ENCODE measurements around the gene WDR33.

The WDR33 gene

DNA sequence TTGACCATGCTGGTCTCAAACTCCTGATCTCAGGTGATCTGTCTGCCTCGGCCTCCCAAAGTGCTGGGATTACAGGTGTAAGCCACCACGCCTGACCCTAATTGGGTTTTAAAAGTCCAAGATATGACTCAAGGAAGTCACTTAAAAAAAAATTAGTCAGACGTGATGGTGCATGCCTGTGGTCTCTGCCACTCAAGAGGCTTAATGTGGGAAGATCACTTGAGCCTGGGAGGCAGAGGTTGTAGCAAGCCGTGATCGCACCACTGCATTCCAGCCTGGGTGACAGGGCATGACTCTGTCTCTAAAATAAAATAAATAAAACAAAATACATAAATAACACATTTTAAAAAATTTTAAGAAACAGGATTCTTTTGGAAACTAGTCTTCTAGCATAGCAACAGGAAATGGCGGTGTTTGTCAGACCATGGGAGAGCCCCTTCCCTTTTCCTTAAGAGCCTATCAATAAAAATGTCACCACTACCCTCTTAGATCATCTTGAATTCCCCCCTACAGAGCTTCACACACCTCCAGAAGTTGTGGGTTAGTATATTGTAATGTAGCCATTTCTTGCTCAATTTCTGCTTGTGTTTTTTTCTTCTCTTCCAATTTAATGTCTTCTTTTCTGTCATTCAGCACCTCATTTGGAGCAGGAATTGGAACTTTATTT, 89.5 kb downstream of the WDR33 start:
- DNase-seq (ENCODE audit: low read depth): no peak
- TF ChIP-seq, protein P1, sequence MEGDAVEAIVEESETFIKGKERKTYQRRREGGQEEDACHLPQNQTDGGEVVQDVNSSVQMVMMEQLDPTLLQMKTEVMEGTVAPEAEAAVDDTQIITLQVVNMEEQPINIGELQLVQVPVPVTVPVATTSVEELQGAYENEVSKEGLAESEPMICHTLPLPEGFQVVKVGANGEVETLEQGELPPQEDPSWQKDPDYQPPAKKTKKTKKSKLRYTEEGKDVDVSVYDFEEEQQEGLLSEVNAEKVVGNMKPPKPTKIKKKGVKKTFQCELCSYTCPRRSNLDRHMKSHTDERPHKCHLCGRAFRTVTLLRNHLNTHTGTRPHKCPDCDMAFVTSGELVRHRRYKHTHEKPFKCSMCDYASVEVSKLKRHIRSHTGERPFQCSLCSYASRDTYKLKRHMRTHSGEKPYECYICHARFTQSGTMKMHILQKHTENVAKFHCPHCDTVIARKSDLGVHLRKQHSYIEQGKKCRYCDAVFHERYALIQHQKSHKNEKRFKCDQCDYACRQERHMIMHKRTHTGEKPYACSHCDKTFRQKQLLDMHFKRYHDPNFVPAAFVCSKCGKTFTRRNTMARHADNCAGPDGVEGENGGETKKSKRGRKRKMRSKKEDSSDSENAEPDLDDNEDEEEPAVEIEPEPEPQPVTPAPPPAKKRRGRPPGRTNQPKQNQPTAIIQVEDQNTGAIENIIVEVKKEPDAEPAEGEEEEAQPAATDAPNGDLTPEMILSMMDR (conservative IDR thresholded peaks at IDR 0.05; ENCODE audit: control insufficient read depth, insufficient read depth, low read depth, low read length): no peak

DNA sequence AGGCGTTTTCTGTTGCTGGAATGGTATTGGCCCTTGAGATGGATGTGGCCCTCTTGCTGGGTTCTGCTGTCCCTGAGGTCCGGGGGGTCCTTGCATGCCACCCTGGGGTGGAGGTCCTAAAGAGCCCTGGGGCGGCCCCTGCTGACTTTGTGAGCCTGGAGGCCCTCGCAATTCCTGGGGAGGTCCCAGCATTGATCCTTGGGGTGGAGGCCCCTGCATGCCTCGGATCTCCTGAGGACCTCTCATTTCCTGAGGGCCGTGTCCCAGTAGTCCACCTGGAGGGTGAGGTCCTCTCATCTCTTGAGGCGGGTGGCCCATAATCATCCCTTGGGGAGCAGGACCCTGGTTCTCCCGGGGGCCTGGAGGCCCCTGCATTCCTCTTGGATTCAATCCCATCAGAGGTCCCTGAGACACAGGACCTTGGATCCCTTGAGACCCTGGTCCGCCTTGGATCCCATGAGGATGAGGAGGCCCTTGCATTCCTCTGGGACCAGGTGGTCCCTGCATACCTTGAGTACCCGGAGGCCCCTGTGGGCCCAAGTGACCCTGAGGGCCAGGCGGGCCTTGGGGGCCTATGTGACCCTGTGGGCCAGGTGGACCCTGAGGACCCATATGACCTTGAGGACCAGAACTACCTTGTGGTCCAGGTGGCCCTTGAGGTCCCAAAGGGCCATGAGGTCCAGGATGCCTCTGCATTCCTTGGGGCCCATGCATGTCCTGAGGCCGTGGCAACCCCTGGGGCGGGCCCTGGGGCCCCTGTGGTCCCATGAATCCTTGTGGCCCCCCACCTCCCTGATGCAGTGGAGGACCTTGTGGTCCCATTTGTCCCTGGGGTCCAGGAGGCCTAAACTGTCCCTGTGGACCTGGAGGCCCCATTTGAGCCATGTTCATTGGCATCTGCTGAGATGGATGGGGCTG, 91.4 kb downstream of the WDR33 start:
- no peak overlapping the region for H3K4me3 ChIP-seq (ENCODE audit: control insufficient read depth, low read depth, low read length)
- DNase-seq (ENCODE audit: low read depth): no peak
- TF ChIP-seq, protein P1 (conservative IDR thresholded peaks at IDR 0.05; ENCODE audit: control insufficient read depth, insufficient read depth, low read depth, low read length): no peak

More for the DNA sequence above, 89.5 kb downstream of the WDR33 start:
- no peak overlapping the region for H3K4me3 ChIP-seq (ENCODE audit: control insufficient read depth, low read depth, low read length)

DNA sequence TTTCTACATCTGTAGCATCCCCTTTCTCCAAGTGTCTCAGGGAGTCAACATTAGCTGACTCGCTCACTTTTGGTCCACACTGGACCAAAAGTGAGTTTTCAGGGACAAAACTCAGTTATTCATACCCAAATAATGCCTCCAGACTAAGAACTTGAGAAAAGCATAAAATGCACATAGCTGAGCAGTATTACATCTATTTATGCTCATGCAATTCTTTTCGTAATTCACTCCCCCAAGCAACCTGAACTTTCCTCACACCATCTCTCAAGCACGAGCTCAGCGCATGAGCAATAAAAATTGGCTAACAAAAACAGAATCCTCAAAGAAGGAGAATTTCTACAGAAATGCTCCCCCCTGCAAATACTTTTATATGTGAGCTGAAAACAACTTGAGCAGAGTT, 92.7 kb downstream of the WDR33 start:
- TF ChIP-seq, protein P1 (conservative IDR thresholded peaks at IDR 0.05; ENCODE audit: control insufficient read depth, insufficient read depth, low read depth, low read length): no peak
- H3K4me3 ChIP-seq (ENCODE audit: control insufficient read depth, low read depth, low read length): no peak overlapping the region
- no peak for DNase-seq (ENCODE audit: low read depth)

DNA sequence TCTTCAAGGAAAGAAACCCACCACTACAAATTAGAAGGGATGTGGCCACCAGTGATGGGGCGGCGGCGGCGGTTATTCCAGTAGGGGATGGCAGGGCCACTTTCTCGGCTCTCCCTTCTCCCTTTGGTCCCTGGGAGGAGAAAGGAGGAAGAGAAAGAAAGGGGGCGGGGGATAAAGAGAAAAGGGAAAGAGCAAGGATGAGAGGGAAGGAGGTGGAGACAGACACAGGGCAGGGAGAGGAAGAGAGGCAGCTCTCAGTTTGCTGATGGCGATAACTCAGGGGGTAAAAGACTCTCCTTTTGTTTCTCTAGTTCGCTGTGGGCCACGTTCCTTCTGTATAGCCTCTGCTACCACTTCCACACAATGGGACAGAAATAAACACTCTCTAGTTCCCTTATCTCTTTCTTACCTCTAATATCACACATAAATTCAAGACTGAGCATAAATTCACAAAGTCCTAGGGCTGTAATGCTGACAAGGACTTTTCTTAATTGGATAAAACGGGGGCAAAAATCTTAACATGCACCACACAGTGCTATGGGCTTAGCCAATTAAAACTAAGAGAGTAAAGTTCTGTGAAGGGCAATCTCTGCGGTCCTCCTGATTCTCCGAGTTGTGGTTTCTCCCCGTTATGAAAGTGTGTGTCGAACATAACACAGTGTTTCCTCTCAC, 95.1 kb downstream of the WDR33 start:
- H3K4me3 ChIP-seq (ENCODE audit: control insufficient read depth, low read depth, low read length): no peak overlapping the region
- no peak for DNase-seq (ENCODE audit: low read depth)
- TF ChIP-seq, protein P1 (conservative IDR thresholded peaks at IDR 0.05; ENCODE audit: control insufficient read depth, insufficient read depth, low read depth, low read length): no peak

DNA sequence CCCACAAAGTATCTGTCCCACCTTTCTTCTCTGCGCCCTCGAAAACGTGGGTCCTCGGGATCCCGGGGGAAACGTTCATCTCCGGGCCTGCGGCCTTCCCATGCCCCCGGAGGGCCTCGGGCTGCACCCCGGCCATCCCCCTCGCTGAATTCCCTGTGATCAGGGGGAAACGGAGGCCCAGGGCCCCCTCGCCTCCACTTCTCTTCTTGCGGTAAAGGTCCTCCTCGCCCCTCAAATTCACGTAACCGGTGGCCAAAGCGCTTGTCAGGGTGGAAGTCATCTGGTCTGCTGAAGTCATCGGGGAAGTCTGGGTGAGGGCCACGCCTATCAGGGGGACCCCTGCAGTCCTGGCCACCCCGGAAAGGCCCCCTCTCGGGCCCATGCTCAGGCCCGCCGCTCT, 97.4 kb downstream of the WDR33 start:
- no peak overlapping the region for H3K4me3 ChIP-seq (ENCODE audit: control insufficient read depth, low read depth, low read length)
- TF ChIP-seq, protein P1 (conservative IDR thresholded peaks at IDR 0.05; ENCODE audit: control insufficient read depth, insufficient read depth, low read depth, low read length): no peak
- no peak for DNase-seq (ENCODE audit: low read depth)

DNA sequence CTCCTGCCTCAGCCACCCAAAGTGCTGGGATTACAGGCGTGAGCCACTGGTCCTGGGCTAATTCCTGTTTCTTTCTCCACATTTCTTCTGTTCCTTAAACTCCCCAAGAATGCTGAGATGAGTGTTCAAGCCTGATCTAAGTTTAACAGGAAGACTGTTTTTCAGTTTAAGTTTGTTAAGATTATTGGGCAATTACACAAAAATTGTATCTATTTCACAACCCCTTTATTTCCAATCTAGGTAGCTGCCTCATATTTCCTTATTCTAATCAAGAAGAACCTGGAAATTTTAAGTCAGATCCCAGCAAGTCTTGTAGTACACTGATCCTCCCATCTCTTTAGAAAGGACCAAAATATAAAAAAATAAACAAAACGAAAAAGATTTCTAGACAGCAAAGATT, 98.0 kb downstream of the WDR33 start:
- H3K4me3 ChIP-seq (ENCODE audit: control insufficient read depth, low read depth, low read length): no peak overlapping the region
- DNase-seq (ENCODE audit: low read depth): no peak
- TF ChIP-seq, protein P1 (conservative IDR thresholded peaks at IDR 0.05; ENCODE audit: control insufficient read depth, insufficient read depth, low read depth, low read length): no peak

All from fibroblast of mammary gland (primary cell).